ENCODE results near the gene MAGI1.

GRCh38 chr3:65344846-65345245 is 693.9 kb downstream of the MAGI1 start:
- TF ChIP-seq CTCF (conservative IDR thresholded peaks at IDR 0.05), result no peak
- no peak for TF ChIP-seq ZFX (IDR thresholded peaks at IDR 0.05)

Measured in C4-2B (cell line).